GM19372 (cell line): ENCODE data around the gene SPG11.
A peak's percentile ranks its signal among the peaks of the same experiment; 100 is the strongest.
"Not testable (repeated sequence)": the region's sequence is repeated elsewhere in the genome, so short reads cannot be mapped to it uniquely, and the experiment has no call there.

Experiments
- ATAC-seq: cut with Tn5 transposase; IDR thresholded peaks from one replicate; pipeline ENCODE4 v1.9.1; 2021; ENCODE audit warnings: mild to moderate bottlenecking, low read depth, moderate library complexity; ENCODE audit not compliant: unreplicated experiment

The SPG11 gene

GRCh38 chr15:44676676-44677075, 13.2 kb upstream of the SPG11 start:
- no peak for ATAC-seq

GRCh38 chr15:44675911-44676310, 12.4 kb upstream of the SPG11 start:
- no peak for ATAC-seq

- no peak for ATAC-seq
Measured at GRCh38 chr15:44673639-44674038, 10.2 kb upstream of the SPG11 start.

GRCh38 chr15:44670087-44670950, 6.9 kb upstream of the SPG11 start:
- no peak for ATAC-seq

- no peak for ATAC-seq
Measured at GRCh38 chr15:44668921-44669320, 5.5 kb upstream of the SPG11 start.

GRCh38 chr15:44667039-44667360, 3.5 kb upstream of the SPG11 start:
- ATAC-seq: no peak

GRCh38 chr15:44666210-44667038, 3.0 kb upstream of the SPG11 start:
- ATAC-seq: no peak

- ATAC-seq: peak; percentile 45
Measured at GRCh38 chr15:44662478-44663409, 718 bp downstream of the SPG11 start.

- no peak for ATAC-seq
Measured at GRCh38 chr15:44661576-44661975, 1.9 kb downstream of the SPG11 start.

- ATAC-seq: no peak
Measured at GRCh38 chr15:44659056-44659455, 4.4 kb downstream of the SPG11 start.

- no peak for ATAC-seq
Measured at GRCh38 chr15:44657378-44657777, 6.1 kb downstream of the SPG11 start.

- ATAC-seq: no peak
Measured at GRCh38 chr15:44656913-44657312, 6.5 kb downstream of the SPG11 start.

- no peak for ATAC-seq
Measured at GRCh38 chr15:44656298-44656697, 7.2 kb downstream of the SPG11 start.

- no peak for ATAC-seq
Measured at GRCh38 chr15:44654858-44655257, 8.6 kb downstream of the SPG11 start.

GRCh38 chr15:44647637-44648036, 15.8 kb downstream of the SPG11 start:
- no peak for ATAC-seq

- no peak for ATAC-seq
Measured at GRCh38 chr15:44647036-44647435, 16.4 kb downstream of the SPG11 start.

- no peak for ATAC-seq
Measured at GRCh38 chr15:44646460-44646859, 17.0 kb downstream of the SPG11 start.

GRCh38 chr15:44641651-44642050, 21.8 kb downstream of the SPG11 start:
- ATAC-seq: no peak

- no peak for ATAC-seq
Measured at GRCh38 chr15:44636976-44637375, 26.5 kb downstream of the SPG11 start.

GRCh38 chr15:44633603-44634002, 29.9 kb downstream of the SPG11 start:
- no peak for ATAC-seq

- ATAC-seq: not testable (repeated sequence)
Measured at GRCh38 chr15:44625286-44625685, 38.2 kb downstream of the SPG11 start.
